Measurements from ENCODE around the gene NME8. TPM values are rescaled to one million over a fixed set of nuclear protein-coding genes. Genes with fewer than 3 reads are reported as not detected.

The NME8 gene, protein sequence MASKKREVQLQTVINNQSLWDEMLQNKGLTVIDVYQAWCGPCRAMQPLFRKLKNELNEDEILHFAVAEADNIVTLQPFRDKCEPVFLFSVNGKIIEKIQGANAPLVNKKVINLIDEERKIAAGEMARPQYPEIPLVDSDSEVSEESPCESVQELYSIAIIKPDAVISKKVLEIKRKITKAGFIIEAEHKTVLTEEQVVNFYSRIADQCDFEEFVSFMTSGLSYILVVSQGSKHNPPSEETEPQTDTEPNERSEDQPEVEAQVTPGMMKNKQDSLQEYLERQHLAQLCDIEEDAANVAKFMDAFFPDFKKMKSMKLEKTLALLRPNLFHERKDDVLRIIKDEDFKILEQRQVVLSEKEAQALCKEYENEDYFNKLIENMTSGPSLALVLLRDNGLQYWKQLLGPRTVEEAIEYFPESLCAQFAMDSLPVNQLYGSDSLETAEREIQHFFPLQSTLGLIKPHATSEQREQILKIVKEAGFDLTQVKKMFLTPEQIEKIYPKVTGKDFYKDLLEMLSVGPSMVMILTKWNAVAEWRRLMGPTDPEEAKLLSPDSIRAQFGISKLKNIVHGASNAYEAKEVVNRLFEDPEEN
- total RNA-seq (2021; ENCODE audit: unreplicated experiment) (not detected), Bru-seq, nascent RNA (not detected), BruChase-seq, experiment 1, labeled RNA remaining after a 6-hour chase (not detected), BruChase-seq, experiment 2, labeled RNA remaining after a 2-hour chase (not detected)
- polyA plus RNA-seq (2012): not detected in 2 replicates
- long read RNA-seq: 0 reads

DNA sequence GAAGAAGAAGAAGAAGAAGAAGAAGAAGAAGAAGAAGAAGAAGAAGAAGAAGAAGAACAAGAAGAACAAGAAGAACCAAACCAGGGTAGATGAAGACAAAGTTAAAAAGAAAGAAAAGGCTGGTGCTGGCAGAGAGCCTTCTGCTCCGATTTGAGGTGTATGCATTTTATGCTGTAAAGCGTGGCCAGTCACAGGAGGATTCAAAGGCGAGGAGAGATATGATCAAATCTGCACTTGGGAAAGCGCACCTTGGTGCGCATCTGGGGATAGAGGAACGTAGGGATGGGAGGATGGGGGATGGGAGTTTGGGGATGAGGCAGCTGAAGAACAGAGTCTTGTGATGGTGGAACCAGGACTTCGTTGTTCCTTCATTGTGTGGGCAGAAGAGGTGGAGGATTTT is at the start of gene NME8:
TSS of gene NME8 (plus strand) at position 301 of the 400 bp plus-strand sequence. CDS start 1,670 bp downstream, outside the sequence.
- Histone ChIP-seq H4K20me1 (ENCODE audit: insufficient read depth) (no peaks in the 10 kb centered on the region), H3K4me1 (ENCODE audit: control insufficient read depth in 1 of 2, insufficient read depth in 2 of 2, low read length in 2 of 2) (no peaks in the 10 kb centered on the region), H3K79me2 (ENCODE audit: insufficient read depth, low read length) (no peaks in the 10 kb centered on the region), H3K9ac (ENCODE audit: low read length) (no peak within 1 kb of the TSS), H3K27me3 (ENCODE audit: insufficient read depth, low read length) (no peaks in the 10 kb centered on the region), H2AFZ (ENCODE audit: low read depth, low read length, poor library complexity, severe bottlenecking) (no peak within 1 kb of the TSS), H3K4me3 (replicated peaks in 1 of 2; ENCODE audit: low read depth in 1 of 2, low read length in 2 of 2) (no peak within 1 kb of the TSS), H3K27ac (ENCODE audit: low read depth, low read length) (no peak within 1 kb of the TSS), H3K9me3 (ENCODE audit: control insufficient read depth in 1 of 2, insufficient read depth in 1 of 2, low read depth in 1 of 2, low read length in 2 of 2) (no peaks in the 10 kb centered on the region), H3K36me3 (ENCODE audit: control insufficient read depth in 1 of 2, insufficient read depth in 2 of 2, low read length in 2 of 2) (no peaks in the 10 kb centered on the region), H3K4me2 (ENCODE audit: low read length) (no peak within 1 kb of the TSS), H3K9me2 (ENCODE audit: insufficient read depth) (no peaks in the 10 kb centered on the region)
- ChIA-PET CTCF (no interaction called here), RAD21 (ENCODE audit: low non-redundant PET in 1 of 2, low total read pairs in 2 of 2, uncharacterized antibody in 2 of 2, unreplicated experiment in 2 of 2) (no interaction called here), POLR2A (no interaction called here)
- intact Hi-C loops (cut with micrococcal nuclease): no loop called here
- ATAC-seq: no peak
- no peak for DNase-seq (ENCODE audit: low read depth, low spot score)
- TF ChIP-seq FOSL1 (IDR thresholded peaks at IDR 0.05; ENCODE audit: low read depth): no peak
- no TSS peak for BruUV-seq (replicated peaks)

DNA sequence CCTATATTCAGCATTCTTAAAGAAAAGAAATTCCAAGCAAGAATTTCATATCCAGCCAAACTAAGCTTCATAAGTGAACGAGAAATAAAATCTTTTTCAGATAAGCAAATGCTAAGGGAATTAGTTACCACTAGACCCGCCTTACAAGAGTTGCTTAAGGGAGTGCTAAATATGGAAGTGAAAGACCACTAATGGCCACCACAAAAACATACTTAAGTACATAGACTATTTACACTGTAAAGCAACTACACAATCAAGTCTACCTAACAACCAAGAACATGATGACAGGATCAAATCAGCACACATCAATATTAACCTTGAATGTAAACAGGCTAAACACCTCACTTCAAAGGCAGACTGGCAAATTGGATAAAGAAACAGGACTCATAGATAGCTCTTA is 42.2 kb upstream of the NME8 start:
- no peaks in the 10 kb centered on the region for H3K4me1 ChIP-seq (ENCODE audit: control insufficient read depth in 1 of 2, insufficient read depth in 2 of 2, low read length in 2 of 2)
- no peaks in the 10 kb centered on the region for H4K20me1 ChIP-seq (ENCODE audit: insufficient read depth)
- CTCF ChIA-PET: no interaction called here
- H3K36me3 ChIP-seq (ENCODE audit: control insufficient read depth in 1 of 2, insufficient read depth in 2 of 2, low read length in 2 of 2): no peaks in the 10 kb centered on the region
- intact Hi-C loops (cut with micrococcal nuclease): no loop called here
- H3K4me2 ChIP-seq (ENCODE audit: low read length): no peak overlapping the region
- H2AFZ ChIP-seq (ENCODE audit: low read depth, low read length, poor library complexity, severe bottlenecking): no peak overlapping the region
- no peaks in the 10 kb centered on the region for H3K9me2 ChIP-seq (ENCODE audit: insufficient read depth)
- BruUV-seq (replicated peaks): no TSS peak
- H3K9me3 ChIP-seq (ENCODE audit: control insufficient read depth in 1 of 2, insufficient read depth in 1 of 2, low read depth in 1 of 2, low read length in 2 of 2): no peaks in the 10 kb centered on the region
- POLR2A ChIA-PET: no interaction called here
- ATAC-seq (no peak), DNase-seq (ENCODE audit: low read depth, low spot score) (no peak)
- H3K27ac ChIP-seq (ENCODE audit: low read depth, low read length): no peak overlapping the region
- RAD21 ChIA-PET (ENCODE audit: low non-redundant PET in 1 of 2, low total read pairs in 2 of 2, uncharacterized antibody in 2 of 2, unreplicated experiment in 2 of 2): no interaction called here
- no peaks in the 10 kb centered on the region for H3K79me2 ChIP-seq (ENCODE audit: insufficient read depth, low read length)
- H3K4me3 ChIP-seq (replicated peaks in 1 of 2; ENCODE audit: low read depth in 1 of 2, low read length in 2 of 2): no peak overlapping the region
- H3K9ac ChIP-seq (ENCODE audit: low read length): no peak overlapping the region
- no peaks in the 10 kb centered on the region for H3K27me3 ChIP-seq (ENCODE audit: insufficient read depth, low read length)
- TF ChIP-seq, protein P1, sequence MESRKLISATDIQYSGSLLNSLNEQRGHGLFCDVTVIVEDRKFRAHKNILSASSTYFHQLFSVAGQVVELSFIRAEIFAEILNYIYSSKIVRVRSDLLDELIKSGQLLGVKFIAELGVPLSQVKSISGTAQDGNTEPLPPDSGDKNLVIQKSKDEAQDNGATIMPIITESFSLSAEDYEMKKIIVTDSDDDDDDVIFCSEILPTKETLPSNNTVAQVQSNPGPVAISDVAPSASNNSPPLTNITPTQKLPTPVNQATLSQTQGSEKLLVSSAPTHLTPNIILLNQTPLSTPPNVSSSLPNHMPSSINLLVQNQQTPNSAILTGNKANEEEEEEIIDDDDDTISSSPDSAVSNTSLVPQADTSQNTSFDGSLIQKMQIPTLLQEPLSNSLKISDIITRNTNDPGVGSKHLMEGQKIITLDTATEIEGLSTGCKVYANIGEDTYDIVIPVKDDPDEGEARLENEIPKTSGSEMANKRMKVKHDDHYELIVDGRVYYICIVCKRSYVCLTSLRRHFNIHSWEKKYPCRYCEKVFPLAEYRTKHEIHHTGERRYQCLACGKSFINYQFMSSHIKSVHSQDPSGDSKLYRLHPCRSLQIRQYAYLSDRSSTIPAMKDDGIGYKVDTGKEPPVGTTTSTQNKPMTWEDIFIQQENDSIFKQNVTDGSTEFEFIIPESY (IDR thresholded peaks at IDR 0.05; ENCODE audit: extremely low read depth, insufficient replicate concordance, low read length): no peak
- TF ChIP-seq FOSL1 (IDR thresholded peaks at IDR 0.05; ENCODE audit: low read depth) (no peak), ZFX (IDR thresholded peaks at IDR 0.05) (no peak), SIN3A (IDR thresholded peaks at IDR 0.05; ENCODE audit: low read depth) (no peak), POLR2A (IDR thresholded peaks at IDR 0.05; ENCODE audit: borderline replicate concordance, extremely low read depth, insufficient read depth, insufficient read length) (no peak), CBX3 (IDR thresholded peaks at IDR 0.05; ENCODE audit: low read depth) (no peak), YY1 (IDR thresholded peaks at IDR 0.05; ENCODE audit: extremely low read depth, insufficient replicate concordance, low read depth, low read length) (no peak), SRF (IDR thresholded peaks at IDR 0.05; ENCODE audit: low read depth) (no peak), JUND (IDR thresholded peaks at IDR 0.05) (no peak), EZH2 (IDR thresholded peaks at IDR 0.05) (no peak), EGR1 (IDR thresholded peaks at IDR 0.05; ENCODE audit: low read depth) (no peak), RAD21 (IDR thresholded peaks at IDR 0.05; ENCODE audit: low read depth) (no peak)
- TF ChIP-seq, protein P2, sequence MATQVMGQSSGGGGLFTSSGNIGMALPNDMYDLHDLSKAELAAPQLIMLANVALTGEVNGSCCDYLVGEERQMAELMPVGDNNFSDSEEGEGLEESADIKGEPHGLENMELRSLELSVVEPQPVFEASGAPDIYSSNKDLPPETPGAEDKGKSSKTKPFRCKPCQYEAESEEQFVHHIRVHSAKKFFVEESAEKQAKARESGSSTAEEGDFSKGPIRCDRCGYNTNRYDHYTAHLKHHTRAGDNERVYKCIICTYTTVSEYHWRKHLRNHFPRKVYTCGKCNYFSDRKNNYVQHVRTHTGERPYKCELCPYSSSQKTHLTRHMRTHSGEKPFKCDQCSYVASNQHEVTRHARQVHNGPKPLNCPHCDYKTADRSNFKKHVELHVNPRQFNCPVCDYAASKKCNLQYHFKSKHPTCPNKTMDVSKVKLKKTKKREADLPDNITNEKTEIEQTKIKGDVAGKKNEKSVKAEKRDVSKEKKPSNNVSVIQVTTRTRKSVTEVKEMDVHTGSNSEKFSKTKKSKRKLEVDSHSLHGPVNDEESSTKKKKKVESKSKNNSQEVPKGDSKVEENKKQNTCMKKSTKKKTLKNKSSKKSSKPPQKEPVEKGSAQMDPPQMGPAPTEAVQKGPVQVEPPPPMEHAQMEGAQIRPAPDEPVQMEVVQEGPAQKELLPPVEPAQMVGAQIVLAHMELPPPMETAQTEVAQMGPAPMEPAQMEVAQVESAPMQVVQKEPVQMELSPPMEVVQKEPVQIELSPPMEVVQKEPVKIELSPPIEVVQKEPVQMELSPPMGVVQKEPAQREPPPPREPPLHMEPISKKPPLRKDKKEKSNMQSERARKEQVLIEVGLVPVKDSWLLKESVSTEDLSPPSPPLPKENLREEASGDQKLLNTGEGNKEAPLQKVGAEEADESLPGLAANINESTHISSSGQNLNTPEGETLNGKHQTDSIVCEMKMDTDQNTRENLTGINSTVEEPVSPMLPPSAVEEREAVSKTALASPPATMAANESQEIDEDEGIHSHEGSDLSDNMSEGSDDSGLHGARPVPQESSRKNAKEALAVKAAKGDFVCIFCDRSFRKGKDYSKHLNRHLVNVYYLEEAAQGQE (IDR thresholded peaks at IDR 0.05; ENCODE audit: low read depth): no peak
- TF ChIP-seq, protein P3, sequence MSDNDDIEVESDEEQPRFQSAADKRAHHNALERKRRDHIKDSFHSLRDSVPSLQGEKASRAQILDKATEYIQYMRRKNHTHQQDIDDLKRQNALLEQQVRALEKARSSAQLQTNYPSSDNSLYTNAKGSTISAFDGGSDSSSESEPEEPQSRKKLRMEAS (IDR thresholded peaks at IDR 0.05): no peak
